HL-60 (cell line): Measurements from ENCODE around the gene CCZ1B.
"Not testable (repeated sequence)": the region's sequence is repeated elsewhere in the genome, so short reads cannot be mapped to it uniquely, and the experiment has no call there.

Experiments
- GABPA ChIP-seq: IDR thresholded peaks from 2 replicates; pipeline ENCODE4 v1.6.1; 2012; ENCODE audit warnings: low read depth
- POLR2AphosphoS5 ChIP-seq: IDR thresholded peaks from 2 replicates; pipeline ENCODE4 v1.6.1; 2012; ENCODE audit warnings: low read depth
- REST ChIP-seq: IDR thresholded peaks from 2 replicates; pipeline ENCODE4 v1.6.1; 2012; ENCODE audit warnings: low read depth; ENCODE audit not compliant: insufficient replicate concordance
- SPI1 ChIP-seq: IDR thresholded peaks from 2 replicates; pipeline ENCODE4 v1.6.1; 2012; ENCODE audit warnings: low read depth, mild to moderate bottlenecking, borderline replicate concordance
- TF ChIP-seq, protein P1 (sequence below): IDR thresholded peaks from one replicate; pipeline ENCODE4 v1.5.1; 2011; ENCODE audit warnings: low read length, control low read depth, inconsistent platforms; ENCODE audit not compliant: insufficient read depth

- TF ChIP-seq, protein P1, sequence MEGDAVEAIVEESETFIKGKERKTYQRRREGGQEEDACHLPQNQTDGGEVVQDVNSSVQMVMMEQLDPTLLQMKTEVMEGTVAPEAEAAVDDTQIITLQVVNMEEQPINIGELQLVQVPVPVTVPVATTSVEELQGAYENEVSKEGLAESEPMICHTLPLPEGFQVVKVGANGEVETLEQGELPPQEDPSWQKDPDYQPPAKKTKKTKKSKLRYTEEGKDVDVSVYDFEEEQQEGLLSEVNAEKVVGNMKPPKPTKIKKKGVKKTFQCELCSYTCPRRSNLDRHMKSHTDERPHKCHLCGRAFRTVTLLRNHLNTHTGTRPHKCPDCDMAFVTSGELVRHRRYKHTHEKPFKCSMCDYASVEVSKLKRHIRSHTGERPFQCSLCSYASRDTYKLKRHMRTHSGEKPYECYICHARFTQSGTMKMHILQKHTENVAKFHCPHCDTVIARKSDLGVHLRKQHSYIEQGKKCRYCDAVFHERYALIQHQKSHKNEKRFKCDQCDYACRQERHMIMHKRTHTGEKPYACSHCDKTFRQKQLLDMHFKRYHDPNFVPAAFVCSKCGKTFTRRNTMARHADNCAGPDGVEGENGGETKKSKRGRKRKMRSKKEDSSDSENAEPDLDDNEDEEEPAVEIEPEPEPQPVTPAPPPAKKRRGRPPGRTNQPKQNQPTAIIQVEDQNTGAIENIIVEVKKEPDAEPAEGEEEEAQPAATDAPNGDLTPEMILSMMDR = not testable (repeated sequence)
- not testable (repeated sequence) for TF ChIP-seq POLR2AphosphoS5, GABPA, REST, SPI1
These were observed 44.5 kb downstream of the CCZ1B start for GRCh38 chr7:6781581-6781980.
